CD4-positive, alpha-beta T cell treated with Interleukin-21 for 1 hour (primary cell): ENCODE data around the gene ACOD1.
A peak's percentile ranks its signal among the peaks of the same experiment; 100 is the strongest.
"Not testable (repeated sequence)": the region's sequence is repeated elsewhere in the genome, so short reads cannot be mapped to it uniquely, and the experiment has no call there.

ENCODE experiments used
- DNase-seq: peaks from one replicate; pipeline ENCODE4 v3.0.0-alpha.2; 2020

Gene ACOD1

GRCh38 chr13:76948149-76948548, at the start of gene ACOD1:
TSS of gene ACOD1 (plus strand) at chr13:76948511. CDS start at chr13:76948559, 48 bp downstream.
- no peak for DNase-seq

GRCh38 chr13:76899066-76899465, 49.2 kb upstream of the ACOD1 start:
- not testable (repeated sequence) for DNase-seq

GRCh38 chr13:76903544-76904162, 44.7 kb upstream of the ACOD1 start:
- peak; percentile 76 for DNase-seq

- no peak for DNase-seq
Measured at GRCh38 chr13:76904507-76904906, 43.8 kb upstream of the ACOD1 start.

- no peak for DNase-seq
Measured at GRCh38 chr13:76912476-76912875, 35.8 kb upstream of the ACOD1 start.

GRCh38 chr13:76913898-76914297, 34.4 kb upstream of the ACOD1 start:
- no peak for DNase-seq

GRCh38 chr13:76917095-76917494, 31.2 kb upstream of the ACOD1 start:
- DNase-seq = no peak

GRCh38 chr13:76917755-76918481, 30.4 kb upstream of the ACOD1 start:
- not testable (repeated sequence) for DNase-seq

GRCh38 chr13:76921516-76921915, 26.8 kb upstream of the ACOD1 start:
- no peak for DNase-seq

- no peak for DNase-seq
Measured at GRCh38 chr13:76925115-76925514, 23.2 kb upstream of the ACOD1 start.

GRCh38 chr13:76927955-76928354, 20.4 kb upstream of the ACOD1 start:
- no peak for DNase-seq

- DNase-seq = no peak
Measured at GRCh38 chr13:76928456-76928855, 19.9 kb upstream of the ACOD1 start.

- DNase-seq = no peak
Measured at GRCh38 chr13:76929320-76929719, 19.0 kb upstream of the ACOD1 start.

GRCh38 chr13:76929851-76930374, 18.4 kb upstream of the ACOD1 start:
- DNase-seq = no peak

GRCh38 chr13:76932076-76932475, 16.2 kb upstream of the ACOD1 start:
- no peak for DNase-seq

- no peak for DNase-seq
Measured at GRCh38 chr13:76934671-76935070, 13.6 kb upstream of the ACOD1 start.

GRCh38 chr13:76936763-76937162, 11.5 kb upstream of the ACOD1 start:
- no peak for DNase-seq

- DNase-seq = no peak
Measured at GRCh38 chr13:76937281-76937820, 11.0 kb upstream of the ACOD1 start.

- no peak for DNase-seq
Measured at GRCh38 chr13:76939215-76939614, 9.1 kb upstream of the ACOD1 start.

- DNase-seq = no peak
Measured at GRCh38 chr13:76942363-76942762, 5.9 kb upstream of the ACOD1 start.

- no peak for DNase-seq
Measured at GRCh38 chr13:76943646-76944045, 4.7 kb upstream of the ACOD1 start.

GRCh38 chr13:76944456-76944855, 3.9 kb upstream of the ACOD1 start:
- no peak for DNase-seq

- DNase-seq = no peak
Measured at GRCh38 chr13:76950101-76950500, 1.8 kb downstream of the ACOD1 start.

GRCh38 chr13:76953968-76954367, 5.7 kb downstream of the ACOD1 start:
- no peak for DNase-seq
